C4-2B (cell line): Measurements from ENCODE around the gene NHS.

Experiments used
- ZFX ChIP-seq: fragments of 450-650 bp; IDR thresholded peaks from 2 replicates; pipeline ENCODE4 v1.6.1; 2017
- TF ChIP-seq, protein P1 (sequence below): fragments of 450-650 bp; conservative IDR thresholded peaks from 2 replicates; pipeline ENCODE4 v1.5.1; 2017; ENCODE audit warnings: mild to moderate bottlenecking

DNA sequence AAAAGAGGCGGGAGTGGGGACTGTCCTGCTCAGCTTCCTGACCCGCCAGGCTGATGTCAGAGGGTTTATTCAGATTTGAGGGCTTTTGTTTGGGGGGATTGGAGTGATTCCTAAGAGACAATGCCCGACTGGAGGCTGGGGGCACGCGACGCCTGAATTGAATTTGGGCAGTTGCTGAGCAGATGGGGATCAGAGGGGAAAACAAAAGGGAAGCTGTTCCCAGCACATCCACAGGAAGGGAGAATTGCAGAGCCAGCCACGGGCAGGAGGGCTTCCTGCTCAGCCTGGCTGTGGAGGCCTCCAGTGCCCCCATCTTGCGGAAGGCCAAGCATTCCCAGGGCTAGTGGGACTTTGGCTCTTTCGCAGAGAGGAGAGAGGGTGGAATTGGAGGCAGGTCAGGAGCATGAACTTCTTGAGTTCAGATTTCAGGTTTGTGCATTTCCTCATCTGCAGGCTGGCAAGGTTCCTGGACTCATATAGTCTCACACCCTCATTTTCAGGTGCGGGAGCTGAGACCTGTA is 162.8 kb downstream of the NHS start:
- TF ChIP-seq, protein P1, sequence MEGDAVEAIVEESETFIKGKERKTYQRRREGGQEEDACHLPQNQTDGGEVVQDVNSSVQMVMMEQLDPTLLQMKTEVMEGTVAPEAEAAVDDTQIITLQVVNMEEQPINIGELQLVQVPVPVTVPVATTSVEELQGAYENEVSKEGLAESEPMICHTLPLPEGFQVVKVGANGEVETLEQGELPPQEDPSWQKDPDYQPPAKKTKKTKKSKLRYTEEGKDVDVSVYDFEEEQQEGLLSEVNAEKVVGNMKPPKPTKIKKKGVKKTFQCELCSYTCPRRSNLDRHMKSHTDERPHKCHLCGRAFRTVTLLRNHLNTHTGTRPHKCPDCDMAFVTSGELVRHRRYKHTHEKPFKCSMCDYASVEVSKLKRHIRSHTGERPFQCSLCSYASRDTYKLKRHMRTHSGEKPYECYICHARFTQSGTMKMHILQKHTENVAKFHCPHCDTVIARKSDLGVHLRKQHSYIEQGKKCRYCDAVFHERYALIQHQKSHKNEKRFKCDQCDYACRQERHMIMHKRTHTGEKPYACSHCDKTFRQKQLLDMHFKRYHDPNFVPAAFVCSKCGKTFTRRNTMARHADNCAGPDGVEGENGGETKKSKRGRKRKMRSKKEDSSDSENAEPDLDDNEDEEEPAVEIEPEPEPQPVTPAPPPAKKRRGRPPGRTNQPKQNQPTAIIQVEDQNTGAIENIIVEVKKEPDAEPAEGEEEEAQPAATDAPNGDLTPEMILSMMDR = no peak
- no peak for TF ChIP-seq ZFX
